Ishikawa (cell line): Measurements from ENCODE around the gene NEO1.

Experiments used
- RAD21 ChIP-seq: IDR thresholded peaks from 2 replicates; pipeline ENCODE4 v1.6.1; 2012; ENCODE audit warnings: low read depth
- TEAD4 ChIP-seq: IDR thresholded peaks from 2 replicates; pipeline ENCODE4 v1.6.1; 2012

- TF ChIP-seq RAD21 (no peak), TEAD4 (no peak)
Observed at GRCh38 chr15:73047882-73048281, 4.4 kb upstream of the NEO1 start.
